T-helper 2 cell treated with Interferon-gamma antibody and Interleukin-4, amounts not matched to agents 5 μg/mL and 100 μg/mL, for 36 hours (primary cell): ENCODE data around the gene OR8B4.
"Not testable (repeated sequence)": the region's sequence is repeated elsewhere in the genome, so short reads cannot be mapped to it uniquely, and the experiment has no call there.

Experiments used
- DNase-seq: peaks from one replicate; pipeline ENCODE4 v3.0.0; 2021; ENCODE audit warnings: low spot score
- H3K27ac Mint-ChIP-seq: one replicate; pipeline ENCODE4 v1.8.0; 2021; ENCODE audit warnings: mild to moderate bottlenecking, mixed read lengths
- H3K27me3 Mint-ChIP-seq: one replicate; pipeline ENCODE4 v1.8.0; 2021; ENCODE audit warnings: low read depth, mixed read lengths
- H3K36me3 Mint-ChIP-seq: one replicate; pipeline ENCODE4 v1.8.0; 2021; ENCODE audit warnings: low read depth, mixed read lengths
- H3K4me1 Mint-ChIP-seq: one replicate; pipeline ENCODE4 v1.8.0; 2021; ENCODE audit warnings: low read depth, mixed read lengths
- H3K4me3 Mint-ChIP-seq: one replicate; pipeline ENCODE4 v1.8.0; 2022; ENCODE audit warnings: mild to moderate bottlenecking, moderate library complexity, mixed read lengths
- H3K9me3 Mint-ChIP-seq: one replicate; pipeline ENCODE4 v1.8.0; 2021; ENCODE audit warnings: mixed read lengths

OR8B4 gene

DNA sequence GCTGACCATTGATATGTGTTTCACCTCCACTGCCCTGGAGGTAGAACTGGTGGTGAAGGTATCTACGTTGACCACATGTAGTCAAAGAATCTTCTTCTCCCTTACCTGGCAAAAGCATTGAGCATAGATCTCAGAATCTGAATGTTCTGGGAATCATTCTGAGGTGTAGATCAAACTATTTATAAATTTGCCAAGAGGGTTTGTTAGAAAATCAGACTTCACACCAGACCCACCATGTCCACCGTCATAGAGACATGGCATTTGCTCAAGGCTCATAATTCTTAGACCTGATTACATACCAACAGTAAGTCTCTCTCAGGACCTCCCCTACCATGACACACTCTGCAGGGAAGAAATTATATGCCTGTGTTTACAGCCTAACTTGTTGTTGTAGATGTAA is 40.3 kb downstream of the OR8B4 start, which contains the start of gene OR8B2:
TSS of gene OR8B2 (minus strand) at position 101 of the 400 bp plus-strand sequence. CDS start 1,156 bp downstream, outside the sequence.
- no peak within 1 kb of the TSS for H3K4me3 Mint-ChIP-seq
- no peaks in the 10 kb centered on the region for H3K27me3 Mint-ChIP-seq
- H3K27ac Mint-ChIP-seq = no peak within 1 kb of the TSS
- DNase-seq = no peak
- H3K9me3 Mint-ChIP-seq = no peaks in the 10 kb centered on the region
- no peaks in the 10 kb centered on the region for H3K4me1 Mint-ChIP-seq
- H3K36me3 Mint-ChIP-seq = no peaks in the 10 kb centered on the region

DNA sequence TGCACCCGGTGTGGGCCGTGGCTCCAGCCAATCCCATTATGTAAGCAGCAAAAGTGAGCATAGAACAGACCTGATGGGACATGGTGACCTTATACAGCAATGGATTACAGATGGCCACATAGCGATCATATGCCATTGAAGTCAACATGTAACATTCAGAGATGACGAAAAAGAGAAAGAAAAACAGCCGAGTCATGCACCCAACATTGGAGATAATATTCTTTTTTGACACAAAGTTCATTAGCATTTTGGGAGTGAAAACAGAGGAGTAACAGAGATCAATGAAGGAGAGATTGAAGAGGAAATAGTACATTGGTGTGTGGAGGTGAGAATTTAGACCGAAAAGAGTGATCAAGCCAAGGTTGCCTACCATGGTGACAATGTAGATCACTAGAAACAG is 41.8 kb downstream of the OR8B4 start:
- H3K36me3 Mint-ChIP-seq, H3K27ac Mint-ChIP-seq, H3K9me3 Mint-ChIP-seq, DNase-seq, H3K27me3 Mint-ChIP-seq, H3K4me3 Mint-ChIP-seq, H3K4me1 Mint-ChIP-seq: not testable (repeated sequence)

GRCh38 chr11:124380585-124380984 is 44.1 kb downstream of the OR8B4 start:
- Mint-ChIP-seq H3K9me3 (no peaks in the 10 kb centered on the region), H3K27me3 (no peaks in the 10 kb centered on the region), H3K36me3 (no peaks in the 10 kb centered on the region), H3K4me3 (no peak overlapping the region), H3K4me1 (no peaks in the 10 kb centered on the region), H3K27ac (no peak overlapping the region)
- DNase-seq = no peak

GRCh38 chr11:124376280-124376679 is 48.4 kb downstream of the OR8B4 start:
- Mint-ChIP-seq H3K9me3 (no peaks in the 10 kb centered on the region), H3K4me3 (no peak overlapping the region), H3K27ac (no peak overlapping the region), H3K27me3 (no peaks in the 10 kb centered on the region), H3K36me3 (no peaks in the 10 kb centered on the region), H3K4me1 (no peaks in the 10 kb centered on the region)
- no peak for DNase-seq
